ENCODE data around the gene PITPNM2. TPM values are rescaled to one million over a fixed set of nuclear protein-coding genes. Genes with fewer than 3 reads are reported as not detected.
A peak's percentile ranks its signal among the peaks of the same experiment; 100 is the strongest.

Gene PITPNM2
- polyA plus RNA-seq, 1 donor (not counting 4 experiments of a cell fraction or from before 2014, with no cell fraction given) = 1.4 TPM

DNA sequence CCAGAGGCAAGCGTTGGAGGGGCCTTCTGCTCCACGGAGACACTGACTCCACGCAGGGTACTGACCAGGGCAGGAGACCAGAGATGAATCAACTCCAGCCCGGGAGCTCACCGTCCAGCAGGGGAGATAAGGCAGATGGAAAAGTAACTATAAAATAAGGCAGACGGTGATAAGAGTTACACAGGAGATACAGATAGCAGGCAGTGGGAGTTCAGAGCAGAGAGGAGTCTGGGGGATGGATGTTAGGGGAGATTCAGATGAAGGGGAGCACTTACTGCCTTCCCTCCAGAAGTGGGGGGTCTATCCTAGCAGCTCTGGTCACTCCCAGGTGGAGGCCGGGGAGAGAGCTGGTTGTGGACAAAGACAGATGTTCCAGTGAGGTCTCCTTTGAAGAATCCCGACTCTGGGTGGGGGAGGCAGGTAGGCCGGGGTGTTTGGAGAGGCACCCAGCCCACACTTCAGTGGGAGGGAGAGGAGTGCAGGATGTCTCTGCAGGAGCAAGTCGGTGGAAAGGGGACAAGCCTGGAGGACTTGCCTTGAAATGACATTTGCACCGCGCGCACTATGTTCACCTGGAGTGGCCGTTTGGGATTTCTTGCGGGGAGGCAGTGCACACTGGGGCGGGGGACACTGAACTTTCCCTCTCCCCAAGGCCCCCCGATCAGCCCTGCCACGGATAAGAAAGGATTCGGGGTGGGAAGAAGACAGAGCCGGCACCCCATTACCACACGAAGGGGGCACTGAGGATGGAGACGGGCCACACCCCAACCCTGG is 1.2 kb downstream of the PITPNM2 start:
- Histone ChIP-seq H3K4me1 (ENCODE audit: control insufficient read depth, extremely low read depth, insufficient read depth, low read length) (peaks cover 5% of the 10 kb centered on the region), H3K27me3 (ENCODE audit: control insufficient read depth, extremely low read depth, insufficient read depth, low read length) (no peaks in the 10 kb centered on the region), H3K9me3 (ENCODE audit: control insufficient read depth, low read depth, low read length) (no peaks in the 10 kb centered on the region), H3K79me2 (ENCODE audit: control insufficient read depth, insufficient read depth, low read length) (peaks cover 3% of the 10 kb centered on the region), H3K9me1 (ENCODE audit: control insufficient read depth, extremely low read depth, insufficient read depth, low read length) (peaks cover 4% of the 10 kb centered on the region), H3K9ac (ENCODE audit: control insufficient read depth, extremely low read depth, insufficient read depth, low read length) (peak overlapping the region; percentile 70), H3K27ac (ENCODE audit: control insufficient read depth, insufficient read depth, low read length) (no peak overlapping the region), H4K20me1 (ENCODE audit: control insufficient read depth, extremely low read depth, insufficient read depth, low read length) (no peaks in the 10 kb centered on the region), H3K4me3 (ENCODE audit: control insufficient read depth in 2 of 3, extremely low read depth in 1 of 3, insufficient read depth in 2 of 3, low read depth in 1 of 3, low read length in 3 of 3) (peak overlapping the region; percentile 63 to 70 (median 63)), H3K4me2 (ENCODE audit: control insufficient read depth, extremely low read depth, insufficient read depth, low read depth, low read length) (peak overlapping the region; percentile 83), H3K36me3 (ENCODE audit: control insufficient read depth in 2 of 2, extremely low read depth in 1 of 2, insufficient read depth in 2 of 2, low read length in 2 of 2) (no peaks in the 10 kb centered on the region), H2AFZ (ENCODE audit: control insufficient read depth, low read length) (peak overlapping the region; percentile 61)
- dilution Hi-C loops (cut with MboI; ENCODE audit: extremely low pct_ligation_motif_present, low sequenced_read_pairs) = no loop called here
- TF ChIP-seq, protein P1, sequence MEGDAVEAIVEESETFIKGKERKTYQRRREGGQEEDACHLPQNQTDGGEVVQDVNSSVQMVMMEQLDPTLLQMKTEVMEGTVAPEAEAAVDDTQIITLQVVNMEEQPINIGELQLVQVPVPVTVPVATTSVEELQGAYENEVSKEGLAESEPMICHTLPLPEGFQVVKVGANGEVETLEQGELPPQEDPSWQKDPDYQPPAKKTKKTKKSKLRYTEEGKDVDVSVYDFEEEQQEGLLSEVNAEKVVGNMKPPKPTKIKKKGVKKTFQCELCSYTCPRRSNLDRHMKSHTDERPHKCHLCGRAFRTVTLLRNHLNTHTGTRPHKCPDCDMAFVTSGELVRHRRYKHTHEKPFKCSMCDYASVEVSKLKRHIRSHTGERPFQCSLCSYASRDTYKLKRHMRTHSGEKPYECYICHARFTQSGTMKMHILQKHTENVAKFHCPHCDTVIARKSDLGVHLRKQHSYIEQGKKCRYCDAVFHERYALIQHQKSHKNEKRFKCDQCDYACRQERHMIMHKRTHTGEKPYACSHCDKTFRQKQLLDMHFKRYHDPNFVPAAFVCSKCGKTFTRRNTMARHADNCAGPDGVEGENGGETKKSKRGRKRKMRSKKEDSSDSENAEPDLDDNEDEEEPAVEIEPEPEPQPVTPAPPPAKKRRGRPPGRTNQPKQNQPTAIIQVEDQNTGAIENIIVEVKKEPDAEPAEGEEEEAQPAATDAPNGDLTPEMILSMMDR (optimal IDR thresholded peaks at IDR 0.05 in 1 of 3, IDR thresholded peaks at IDR 0.05 in 1 of 3, conservative IDR thresholded peaks at IDR 0.05 in 1 of 3; ENCODE audit: extremely low read depth in 1 of 3, insufficient read depth in 2 of 3, low read length in 3 of 3) = no peak
- no peak for TF ChIP-seq EZH2 (IDR thresholded peaks at IDR 0.05; ENCODE audit: low read length)
- DNase-seq (ENCODE audit: low read depth, low spot score) = no peak
- no peak for FAIRE-seq

DNA sequence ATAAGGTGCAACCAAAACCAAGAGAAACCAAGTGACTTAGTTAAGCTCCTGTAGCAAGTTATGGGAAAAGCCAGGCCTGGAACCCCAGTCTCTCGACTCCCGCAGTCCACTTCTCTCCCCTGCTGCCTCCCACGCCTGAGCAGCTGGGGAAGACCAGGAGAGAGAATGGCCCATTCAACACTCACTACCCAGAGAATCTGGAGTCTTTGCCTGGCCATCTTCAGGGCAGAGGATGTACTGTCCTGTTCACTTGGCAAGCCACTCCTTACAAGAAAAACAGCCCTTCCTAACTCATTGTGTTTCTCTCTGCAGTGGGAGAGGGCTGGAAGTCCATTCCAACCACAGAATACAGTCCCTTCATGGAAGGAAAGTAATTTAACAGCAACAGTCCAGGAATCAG is 1.8 kb downstream of the PITPNM2 start:
- Histone ChIP-seq H4K20me1 (ENCODE audit: control insufficient read depth, extremely low read depth, insufficient read depth, low read length) (no peaks in the 10 kb centered on the region), H3K79me2 (ENCODE audit: control insufficient read depth, insufficient read depth, low read length) (peaks cover 3% of the 10 kb centered on the region), H2AFZ (ENCODE audit: control insufficient read depth, low read length) (no peak overlapping the region), H3K9ac (ENCODE audit: control insufficient read depth, extremely low read depth, insufficient read depth, low read length) (no peak overlapping the region), H3K36me3 (ENCODE audit: control insufficient read depth in 2 of 2, extremely low read depth in 1 of 2, insufficient read depth in 2 of 2, low read length in 2 of 2) (no peaks in the 10 kb centered on the region), H3K9me1 (ENCODE audit: control insufficient read depth, extremely low read depth, insufficient read depth, low read length) (peaks cover 4% of the 10 kb centered on the region), H3K4me3 (ENCODE audit: control insufficient read depth in 2 of 3, extremely low read depth in 1 of 3, insufficient read depth in 2 of 3, low read depth in 1 of 3, low read length in 3 of 3) (no peak overlapping the region), H3K4me2 (ENCODE audit: control insufficient read depth, extremely low read depth, insufficient read depth, low read depth, low read length) (peak overlapping the region; percentile 83), H3K27me3 (ENCODE audit: control insufficient read depth, extremely low read depth, insufficient read depth, low read length) (no peaks in the 10 kb centered on the region), H3K4me1 (ENCODE audit: control insufficient read depth, extremely low read depth, insufficient read depth, low read length) (peaks cover 5% of the 10 kb centered on the region), H3K27ac (ENCODE audit: control insufficient read depth, insufficient read depth, low read length) (no peak overlapping the region), H3K9me3 (ENCODE audit: control insufficient read depth, low read depth, low read length) (no peaks in the 10 kb centered on the region)
- no peak for TF ChIP-seq EZH2 (IDR thresholded peaks at IDR 0.05; ENCODE audit: low read length)
- TF ChIP-seq, protein P1 (optimal IDR thresholded peaks at IDR 0.05 in 1 of 3, IDR thresholded peaks at IDR 0.05 in 1 of 3, conservative IDR thresholded peaks at IDR 0.05 in 1 of 3; ENCODE audit: extremely low read depth in 1 of 3, insufficient read depth in 2 of 3, low read length in 3 of 3) = no peak
- FAIRE-seq = no peak
- dilution Hi-C loops (cut with MboI; ENCODE audit: extremely low pct_ligation_motif_present, low sequenced_read_pairs) = no loop called here
- no peak for DNase-seq (ENCODE audit: low read depth, low spot score)
